G401.6 (cell line): Measurements from ENCODE around the gene KANSL1.

Experiments
- FAIRE-seq: peaks from 2 replicates; lab custom pipeline; 2012; peaks lifted over from hg19 to GRCh38; lab: Jason Lieb, UNC

The KANSL1 gene

DNA sequence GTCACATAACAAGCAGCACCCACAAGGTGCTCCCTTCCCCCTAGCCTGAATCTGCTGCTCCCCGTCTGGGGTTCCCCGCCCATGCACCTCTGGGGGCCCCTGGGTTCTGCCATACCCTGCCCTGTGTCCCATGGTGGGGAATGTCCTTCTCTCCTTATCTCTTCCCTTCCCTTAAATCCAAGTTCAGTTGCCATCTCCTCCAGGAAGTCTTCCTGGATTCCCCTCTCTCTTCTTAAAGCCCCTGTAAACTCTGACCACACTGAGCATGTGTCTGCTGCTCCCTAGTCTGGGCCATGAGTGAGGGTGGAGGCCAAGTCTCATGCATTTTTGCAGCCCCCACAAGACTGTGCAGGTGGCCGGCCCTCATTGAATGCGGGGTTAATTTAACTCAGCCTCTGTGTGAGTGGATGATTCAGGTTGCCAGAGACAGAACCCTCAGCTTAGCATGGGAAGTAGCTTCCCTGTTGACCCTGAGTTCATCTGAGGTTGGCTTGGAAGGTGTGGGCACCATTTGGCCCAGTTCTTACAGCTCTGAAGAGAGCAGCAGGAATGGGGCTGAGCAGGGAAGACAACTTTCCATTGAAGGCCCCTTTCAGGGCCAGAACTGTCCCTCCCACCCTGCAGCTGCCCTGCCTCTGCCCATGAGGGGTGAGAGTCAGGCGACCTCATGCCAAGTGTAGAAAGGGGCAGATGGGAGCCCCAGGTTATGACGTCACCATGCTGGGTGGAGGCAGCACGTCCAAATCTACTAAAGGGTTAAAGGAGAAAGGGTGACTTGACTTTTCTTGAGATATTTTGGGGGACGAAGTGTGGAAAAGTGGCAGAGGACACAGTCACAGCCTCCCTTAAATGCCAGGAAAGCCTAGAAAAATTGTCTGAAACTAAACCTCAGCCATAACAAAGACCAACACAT, 194.0 kb downstream of the KANSL1 start, which contains the start of gene STH:
Gene STH (plus strand): TSS at position 264 of the 913 bp plus-strand sequence. CDS start 30 bp downstream, at position 294.
- no peak for FAIRE-seq

GRCh38 chr17:45997624-45998023, 195.6 kb downstream of the KANSL1 start:
- no peak for FAIRE-seq

GRCh38 chr17:45997166-45997565, 196.1 kb downstream of the KANSL1 start:
- FAIRE-seq = no peak

GRCh38 chr17:45996282-45996937, 196.8 kb downstream of the KANSL1 start:
- FAIRE-seq = no peak

- FAIRE-seq = no peak
Measured at GRCh38 chr17:45995627-45996270, 197.5 kb downstream of the KANSL1 start.

DNA sequence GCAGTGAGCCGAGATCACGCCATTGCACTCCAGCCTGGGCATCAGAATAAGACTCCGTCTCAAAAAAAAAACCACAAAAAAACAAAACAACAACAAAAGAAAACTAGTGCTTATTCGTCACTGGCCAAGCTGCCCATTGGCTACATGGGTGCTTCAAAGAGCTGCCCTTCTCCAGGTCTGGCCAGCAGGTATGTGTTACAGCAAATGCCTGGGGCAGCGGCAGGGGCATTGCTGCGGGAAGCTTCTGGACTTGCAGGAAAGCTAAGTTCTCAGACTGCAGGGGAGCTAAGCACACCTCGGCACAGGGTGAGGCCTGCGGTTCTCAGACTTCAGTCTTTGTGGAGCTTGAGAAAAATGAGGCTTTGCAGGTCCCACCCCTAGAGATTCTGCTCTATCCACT, 198.2 kb downstream of the KANSL1 start:
- no peak for FAIRE-seq

- no peak for FAIRE-seq
Measured at GRCh38 chr17:45993962-45994627, 199.1 kb downstream of the KANSL1 start.

GRCh38 chr17:45992904-45993303, 200.3 kb downstream of the KANSL1 start:
- FAIRE-seq = no peak

DNA sequence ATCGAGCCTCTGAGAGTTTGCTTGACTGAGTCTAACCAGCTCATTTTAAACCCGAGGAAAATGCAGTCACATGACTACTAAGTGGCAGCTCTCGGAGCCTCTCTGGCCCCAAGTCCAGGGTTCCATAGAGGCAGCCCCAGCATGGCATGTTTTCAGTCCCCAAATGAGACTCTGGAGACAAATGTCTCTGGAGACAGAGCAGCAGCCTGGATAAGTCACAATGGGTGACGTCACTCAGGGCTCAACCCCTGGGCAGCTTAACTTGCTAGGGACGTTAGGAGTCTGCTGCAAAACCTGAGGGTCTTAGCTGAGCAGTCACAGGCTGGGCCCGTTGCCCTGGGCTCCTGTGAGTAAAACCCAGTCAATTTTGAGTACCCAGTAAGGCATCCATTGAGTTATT, 201.1 kb downstream of the KANSL1 start:
- FAIRE-seq = no peak

DNA sequence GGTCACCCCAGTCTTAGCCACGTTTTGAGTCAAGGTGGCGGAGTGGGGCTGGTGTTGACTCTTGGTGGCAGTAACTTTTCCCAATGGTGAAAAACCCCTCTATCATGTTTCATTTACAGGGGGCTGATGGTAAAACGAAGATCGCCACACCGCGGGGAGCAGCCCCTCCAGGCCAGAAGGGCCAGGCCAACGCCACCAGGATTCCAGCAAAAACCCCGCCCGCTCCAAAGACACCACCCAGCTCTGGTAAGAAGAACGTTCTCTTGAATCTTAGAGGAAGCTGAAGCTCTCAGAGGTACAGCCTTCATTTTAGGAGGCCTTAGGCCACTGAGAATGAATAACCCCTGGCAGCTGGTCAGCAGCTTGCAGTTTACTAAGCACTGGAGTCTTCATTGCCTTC, 201.9 kb downstream of the KANSL1 start:
- FAIRE-seq = no peak

- no peak for FAIRE-seq
Measured at GRCh38 chr17:45990886-45991285, 202.3 kb downstream of the KANSL1 start.

DNA sequence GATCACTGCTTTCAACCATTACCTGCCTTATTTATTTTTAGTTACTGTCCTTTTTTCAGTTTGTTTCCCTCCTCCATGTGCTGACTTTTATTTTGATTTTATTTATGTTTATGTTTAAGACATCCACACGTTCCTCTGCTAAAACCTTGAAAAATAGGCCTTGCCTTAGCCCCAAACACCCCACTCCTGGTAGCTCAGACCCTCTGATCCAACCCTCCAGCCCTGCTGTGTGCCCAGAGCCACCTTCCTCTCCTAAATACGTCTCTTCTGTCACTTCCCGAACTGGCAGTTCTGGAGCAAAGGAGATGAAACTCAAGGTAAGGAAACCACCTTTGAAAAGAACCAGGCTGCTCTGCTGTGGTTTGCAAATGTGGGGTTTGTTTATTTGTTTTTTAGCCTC, 203.5 kb downstream of the KANSL1 start:
- FAIRE-seq = no peak

DNA sequence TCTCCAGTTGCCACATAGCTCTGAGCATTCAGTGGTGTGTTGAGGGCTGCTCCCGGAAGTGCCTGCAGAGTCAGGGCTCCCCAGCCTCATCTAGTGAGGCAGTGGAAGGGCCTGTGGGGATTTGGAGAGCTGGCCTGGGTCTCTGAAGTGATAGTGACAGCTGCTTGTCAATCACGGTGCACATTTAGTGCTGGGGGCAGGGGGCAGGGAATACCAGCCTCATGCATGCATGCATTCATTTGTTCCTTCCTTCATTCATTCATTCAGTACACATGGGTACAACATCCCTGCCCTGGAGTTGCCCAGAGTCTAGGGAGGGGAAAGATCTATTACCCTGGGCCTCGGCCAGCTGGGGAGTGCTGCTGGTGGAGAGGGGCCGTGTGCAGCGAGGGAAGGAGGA, 205.5 kb downstream of the KANSL1 start:
- FAIRE-seq = no peak

DNA sequence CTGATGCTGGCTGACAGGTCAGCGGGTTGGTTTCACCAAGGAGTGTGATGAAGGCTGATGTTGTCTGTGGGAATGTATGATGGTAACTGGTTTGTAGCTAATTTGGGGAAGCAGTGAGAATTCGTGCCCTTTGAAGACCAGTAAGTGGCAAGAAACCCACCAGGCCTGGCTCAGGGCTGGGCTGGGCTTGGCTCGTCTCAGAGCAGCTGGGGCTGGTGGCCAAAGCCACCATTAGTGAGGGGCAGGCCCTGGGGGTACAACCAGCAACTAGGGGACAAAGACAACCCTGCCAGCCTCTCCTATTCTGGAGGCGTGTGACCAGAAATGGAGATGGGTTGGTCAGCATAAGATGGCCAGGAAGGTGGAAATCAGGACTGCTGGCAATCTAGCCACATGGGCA, 207.2 kb downstream of the KANSL1 start:
- no peak for FAIRE-seq

DNA sequence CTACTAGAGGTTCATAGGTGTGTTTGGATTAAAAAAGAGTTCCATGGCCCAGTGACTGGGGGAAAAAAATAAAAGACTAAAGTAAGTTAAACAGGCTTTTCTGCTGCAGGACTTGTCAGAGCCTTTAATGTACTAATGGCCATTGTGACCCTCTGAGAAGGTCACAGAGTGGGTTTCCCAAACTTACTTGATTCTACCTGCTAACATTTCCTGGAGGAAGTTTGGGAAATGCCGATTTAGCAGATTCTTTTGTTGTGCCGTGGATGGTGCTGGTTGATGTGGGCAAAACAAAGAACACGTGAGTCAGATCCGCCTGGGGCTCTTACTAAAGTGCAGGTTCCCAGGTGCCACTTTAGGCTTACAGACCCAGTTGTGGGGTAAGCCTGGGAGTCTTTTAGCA, 207.8 kb downstream of the KANSL1 start:
- no peak for FAIRE-seq

GRCh38 chr17:45984368-45984767, 208.9 kb downstream of the KANSL1 start:
- FAIRE-seq = no peak

DNA sequence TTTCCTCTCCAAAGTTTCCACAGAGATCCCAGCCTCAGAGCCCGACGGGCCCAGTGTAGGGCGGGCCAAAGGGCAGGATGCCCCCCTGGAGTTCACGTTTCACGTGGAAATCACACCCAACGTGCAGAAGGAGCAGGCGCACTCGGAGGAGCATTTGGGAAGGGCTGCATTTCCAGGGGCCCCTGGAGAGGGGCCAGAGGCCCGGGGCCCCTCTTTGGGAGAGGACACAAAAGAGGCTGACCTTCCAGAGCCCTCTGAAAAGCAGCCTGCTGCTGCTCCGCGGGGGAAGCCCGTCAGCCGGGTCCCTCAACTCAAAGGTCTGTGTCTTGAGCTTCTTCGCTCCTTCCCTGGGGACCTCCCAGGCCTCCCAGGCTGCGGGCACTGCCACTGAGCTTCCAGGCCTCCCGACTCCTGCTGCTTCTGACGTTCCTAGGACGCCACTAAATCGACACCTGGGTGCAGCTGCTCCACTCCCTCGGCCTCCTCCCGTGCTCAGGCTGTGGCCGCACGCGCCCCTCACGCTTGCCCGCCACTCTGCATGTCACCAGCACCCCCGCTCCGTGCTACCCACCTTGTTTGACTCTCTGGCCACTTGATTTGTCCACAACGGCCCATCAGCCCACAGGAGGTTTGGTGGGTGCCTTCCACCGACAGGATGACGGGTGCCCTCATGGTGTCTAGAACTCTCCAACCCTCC, 209.5 kb downstream of the KANSL1 start:
- FAIRE-seq = no peak

DNA sequence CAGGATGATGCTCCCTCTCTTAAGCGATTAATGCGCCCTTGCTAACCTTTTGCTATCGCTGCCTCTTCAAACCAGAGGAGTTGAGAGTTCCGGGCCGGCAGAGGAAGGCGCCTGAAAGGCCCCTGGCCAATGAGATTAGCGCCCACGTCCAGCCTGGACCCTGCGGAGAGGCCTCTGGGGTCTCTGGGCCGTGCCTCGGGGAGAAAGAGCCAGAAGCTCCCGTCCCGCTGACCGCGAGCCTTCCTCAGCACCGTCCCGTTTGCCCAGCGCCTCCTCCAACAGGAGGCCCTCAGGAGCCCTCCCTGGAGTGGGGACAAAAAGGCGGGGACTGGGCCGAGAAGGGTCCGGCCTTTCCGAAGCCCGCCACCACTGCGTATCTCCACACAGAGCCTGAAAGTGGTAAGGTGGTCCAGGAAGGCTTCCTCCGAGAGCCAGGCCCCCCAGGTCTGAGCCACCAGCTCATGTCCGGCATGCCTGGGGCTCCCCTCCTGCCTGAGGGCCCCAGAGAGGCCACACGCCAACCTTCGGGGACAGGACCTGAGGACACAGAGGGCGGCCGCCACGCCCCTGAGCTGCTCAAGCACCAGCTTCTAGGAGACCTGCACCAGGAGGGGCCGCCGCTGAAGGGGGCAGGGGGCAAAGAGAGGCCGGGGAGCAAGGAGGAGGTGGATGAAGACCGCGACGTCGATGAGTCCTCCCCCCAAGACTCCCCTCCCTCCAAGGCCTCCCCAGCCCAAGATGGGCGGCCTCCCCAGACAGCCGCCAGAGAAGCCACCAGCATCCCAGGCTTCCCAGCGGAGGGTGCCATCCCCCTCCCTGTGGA, 210.2 kb downstream of the KANSL1 start:
- no peak for FAIRE-seq

DNA sequence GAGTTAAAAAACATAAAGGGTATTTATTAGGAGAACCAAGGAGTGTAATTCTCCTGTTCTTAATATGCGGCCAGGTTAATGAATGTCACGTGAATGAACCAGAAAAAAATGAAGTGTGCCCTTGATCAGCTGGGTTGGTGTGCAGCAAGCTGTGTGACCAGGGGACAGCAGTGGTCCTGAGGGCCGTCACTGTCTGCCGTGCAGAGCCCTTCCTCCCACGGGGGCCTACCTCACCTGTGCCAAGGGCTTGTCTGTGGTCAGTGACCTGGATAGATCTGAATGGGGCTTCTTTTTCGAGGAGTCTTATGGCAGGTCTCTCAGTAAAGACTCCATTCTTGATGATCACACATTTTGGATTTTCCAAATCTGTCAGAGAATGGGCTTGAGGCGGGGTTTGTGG, 211.9 kb downstream of the KANSL1 start:
- FAIRE-seq = no peak

DNA sequence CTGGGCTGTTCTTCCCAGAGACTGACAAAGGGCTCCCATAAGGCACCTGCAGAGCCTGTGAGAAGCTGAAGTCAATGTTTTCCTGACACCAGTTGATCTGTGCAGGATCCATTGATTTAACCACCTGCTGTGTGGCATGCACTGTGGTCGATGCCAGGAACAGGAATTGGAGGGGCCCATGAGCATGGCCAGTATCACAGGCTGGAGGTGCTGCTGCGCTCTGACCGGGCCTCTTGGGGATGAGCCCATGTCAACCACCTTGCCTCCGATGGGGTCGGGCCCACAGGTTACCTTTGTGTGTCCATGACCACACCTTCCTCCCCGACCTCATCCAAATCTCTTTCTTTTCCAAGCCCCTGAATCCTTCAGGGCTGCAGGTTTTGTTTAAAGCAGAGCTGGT, 212.4 kb downstream of the KANSL1 start:
- no peak for FAIRE-seq
